Measurements from ENCODE around the gene ZNF521. TPM values are rescaled to one million over a fixed set of nuclear protein-coding genes. Genes with fewer than 3 reads are reported as not detected.

The ZNF521 gene
- total and polyA plus RNA-seq, 2 donors (not counting 3 experiments of a cell fraction or from before 2014, with no cell fraction given) = 111 to 168 TPM

GRCh38 chr18:25067275-25068025 is 284.5 kb downstream of the ZNF521 start:
- ChIA-PET POLR2A (interaction anchor here (0.5 kb wide), 1 partner anchor 201 kb away, joined by 5 read pairs; no protein-coding TSS in a partner anchor), CTCF (interaction anchor here (0.7 to 1.1 kb wide), 2 partner anchors 12 to 285 kb away, joined by 3 to 4 read pairs; partner anchors contain the start of gene ZNF521)
- H3K27me3 ChIP-seq (ENCODE audit: control insufficient read depth in 2 of 2, insufficient read depth in 2 of 2, low read length in 2 of 2) = no peaks in the 10 kb centered on the region
- FAIRE-seq (no peak), DNase-seq (ENCODE audit: low read depth, low spot score) (no peak)
- BruUV-seq (replicated peaks) = no TSS peak
- dilution Hi-C loops (cut with MboI; ENCODE audit: extremely low pct_ligation_motif_present, low sequenced_read_pairs) (no loop called here), intact Hi-C loops (cut with micrococcal nuclease) (no loop called here)
- peaks cover 0 to 11% of the 10 kb centered on the region in 2 experiments for H3K36me3 ChIP-seq (ENCODE audit: control insufficient read depth in 2 of 2, extremely low read depth in 1 of 2, insufficient read depth in 2 of 2, low read length in 2 of 2)
- no peaks in the 10 kb centered on the region for H4K20me1 ChIP-seq (replicated peaks; ENCODE audit: control insufficient read depth, extremely low read depth, insufficient read depth, low read length)
- H3K27ac ChIP-seq (ENCODE audit: insufficient read depth, low read depth, low read length) = no peak overlapping the region
- H3K79me2 ChIP-seq (ENCODE audit: control insufficient read depth, insufficient read depth, low read length) = no peaks in the 10 kb centered on the region
- no peak overlapping the region for H2AFZ ChIP-seq (ENCODE audit: low read depth, low read length)
- H3K4me1 ChIP-seq (ENCODE audit: control insufficient read depth, extremely low read depth, insufficient read depth, low read length) = peaks cover 3% of the 10 kb centered on the region
- no peak overlapping the region for H3K9ac ChIP-seq (replicated peaks; ENCODE audit: extremely low read depth, insufficient read depth, low read length)
- H3K9me1 ChIP-seq (replicated peaks; ENCODE audit: control insufficient read depth, extremely low read depth, insufficient read depth, low read length) = no peaks in the 10 kb centered on the region
- no peak for TF ChIP-seq EZH2 (IDR thresholded peaks at IDR 0.05; ENCODE audit: borderline replicate concordance, low read depth, low read length, severe bottlenecking)
- no peak for TF ChIP-seq JUN (IDR thresholded peaks at IDR 0.05; ENCODE audit: borderline replicate concordance, insufficient read depth, insufficient read length, low read depth)
- TF ChIP-seq CTCF (IDR thresholded peaks at IDR 0.05; ENCODE audit: extremely low read depth in 1 of 2, insufficient read depth in 1 of 2, low read depth in 1 of 2, low read length in 2 of 2) = no peak
- TF ChIP-seq, protein P1, sequence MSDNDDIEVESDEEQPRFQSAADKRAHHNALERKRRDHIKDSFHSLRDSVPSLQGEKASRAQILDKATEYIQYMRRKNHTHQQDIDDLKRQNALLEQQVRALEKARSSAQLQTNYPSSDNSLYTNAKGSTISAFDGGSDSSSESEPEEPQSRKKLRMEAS (IDR thresholded peaks at IDR 0.05; ENCODE audit: insufficient read depth, insufficient read length) = no peak
- TF ChIP-seq GATA2 (IDR thresholded peaks at IDR 0.05; ENCODE audit: insufficient read depth, insufficient read length, low read depth, low read length) = no peak
- no peak for TF ChIP-seq MYC (IDR thresholded peaks at IDR 0.05; ENCODE audit: low read depth, low read length)
- no peak for TF ChIP-seq FOS (IDR thresholded peaks at IDR 0.05; ENCODE audit: borderline replicate concordance, insufficient read depth, low read length)
- no peak for TF ChIP-seq POLR2A (IDR thresholded peaks at IDR 0.05; ENCODE audit: low read depth, low read length)
- no peak for TF ChIP-seq POLR2AphosphoS5 (IDR thresholded peaks at IDR 0.05; ENCODE audit: insufficient read depth, low read depth, low read length)
- no peak overlapping the region for H3K4me2 ChIP-seq (ENCODE audit: insufficient read depth, low read length)
- no peaks in the 10 kb centered on the region for H3K9me3 ChIP-seq (replicated peaks; ENCODE audit: control insufficient read depth, insufficient read depth, low read length)
- H3K4me3 ChIP-seq (replicated peaks in 1 of 3; ENCODE audit: insufficient read depth in 1 of 3, low read depth in 1 of 3, low read length in 3 of 3) = no peak overlapping the region

All from endothelial cell of umbilical vein (primary cell).